A673 (cell line): ENCODE measurements around the gene DNAJC30.

Experiments
- CTCF ChIP-seq: fragments of 300-800, 200-600 bp; sonication (generic); conservative IDR thresholded peaks from 2 replicates; pipeline ENCODE4 v1.5.1; 2017; ENCODE audit warnings: low read depth, mild to moderate bottlenecking, antibody characterized with exemption, low read length, moderate library complexity, mixed read lengths
- EZH2 ChIP-seq: fragments of 200-600 bp; sonication (generic); IDR thresholded peaks from 2 replicates; pipeline ENCODE4 v1.6.1; 2017; ENCODE audit warnings: borderline replicate concordance, low read depth, mild to moderate bottlenecking, mixed read lengths, antibody characterized with exemption, low read length; ENCODE audit not compliant: poor library complexity, severe bottlenecking

GRCh38 chr7:73730485-73730884 lies 47.2 kb upstream of the DNAJC30 start:
- TF ChIP-seq CTCF: no peak
- no peak for TF ChIP-seq EZH2
